BE2C (cell line): ENCODE measurements around the gene PLCL2.

Experiments
- DNase-seq: peaks from one replicate; pipeline ENCODE4 v3.0.0-alpha.2; 2020
- H3K27me3 ChIP-seq: fragments of 250-450 bp; sonication (Bioruptor Pico); 2 replicates; pipeline ENCODE4 v1.5.1; 2020; ENCODE audit warnings: mild to moderate bottlenecking
- H3K36me3 ChIP-seq: fragments of 250-450 bp; sonication (Bioruptor Pico); 2 replicates; pipeline ENCODE4 v1.5.1; 2020; ENCODE audit warnings: mild to moderate bottlenecking
- H3K4me1 ChIP-seq: fragments of 250-450 bp; sonication (Bioruptor Pico); 2 replicates; pipeline ENCODE4 v1.5.1; 2020
- H3K4me3 ChIP-seq: 2 replicates; pipeline ENCODE4 v1.5.1; 2011; ENCODE audit warnings: low read depth, low read length
- H3K9me3 ChIP-seq: fragments of 250-450 bp; sonication (Bioruptor Pico); 2 replicates; pipeline ENCODE4 v1.5.1; 2020
- TF ChIP-seq, protein P1 (sequence below): IDR thresholded peaks from 2 replicates; pipeline ENCODE4 v1.5.1; 2012; ENCODE audit warnings: mild to moderate bottlenecking, low read depth, low read length

PLCL2 gene

DNA sequence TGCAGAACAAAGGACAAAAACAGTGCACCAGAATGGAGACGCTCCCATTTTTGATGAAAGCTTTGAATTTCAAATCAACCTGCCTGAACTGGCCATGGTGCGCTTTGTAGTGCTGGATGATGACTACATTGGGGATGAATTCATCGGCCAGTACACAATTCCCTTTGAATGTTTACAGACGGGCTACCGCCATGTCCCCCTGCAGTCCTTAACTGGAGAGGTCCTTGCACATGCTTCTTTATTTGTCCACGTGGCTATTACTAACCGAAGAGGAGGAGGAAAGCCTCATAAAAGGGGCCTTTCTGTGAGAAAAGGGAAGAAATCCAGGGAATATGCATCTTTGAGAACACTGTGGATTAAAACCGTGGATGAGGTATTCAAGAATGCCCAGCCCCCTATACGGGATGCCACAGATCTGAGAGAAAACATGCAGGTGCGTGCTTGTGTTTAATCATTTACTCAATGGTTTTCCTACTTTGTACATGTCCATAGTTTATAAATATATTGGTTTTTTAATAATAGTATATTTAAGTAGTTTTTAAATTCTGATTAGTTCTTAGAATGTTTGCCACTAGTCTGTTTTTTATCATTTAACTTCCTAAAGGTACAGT, 127.1 kb downstream of the PLCL2 start:
- DNase-seq, result no peak
- no peaks in the 10 kb centered on the region for H3K27me3 ChIP-seq
- no peaks in the 10 kb centered on the region for H3K9me3 ChIP-seq
- no peaks in the 10 kb centered on the region for H3K4me1 ChIP-seq
- TF ChIP-seq, protein P1, sequence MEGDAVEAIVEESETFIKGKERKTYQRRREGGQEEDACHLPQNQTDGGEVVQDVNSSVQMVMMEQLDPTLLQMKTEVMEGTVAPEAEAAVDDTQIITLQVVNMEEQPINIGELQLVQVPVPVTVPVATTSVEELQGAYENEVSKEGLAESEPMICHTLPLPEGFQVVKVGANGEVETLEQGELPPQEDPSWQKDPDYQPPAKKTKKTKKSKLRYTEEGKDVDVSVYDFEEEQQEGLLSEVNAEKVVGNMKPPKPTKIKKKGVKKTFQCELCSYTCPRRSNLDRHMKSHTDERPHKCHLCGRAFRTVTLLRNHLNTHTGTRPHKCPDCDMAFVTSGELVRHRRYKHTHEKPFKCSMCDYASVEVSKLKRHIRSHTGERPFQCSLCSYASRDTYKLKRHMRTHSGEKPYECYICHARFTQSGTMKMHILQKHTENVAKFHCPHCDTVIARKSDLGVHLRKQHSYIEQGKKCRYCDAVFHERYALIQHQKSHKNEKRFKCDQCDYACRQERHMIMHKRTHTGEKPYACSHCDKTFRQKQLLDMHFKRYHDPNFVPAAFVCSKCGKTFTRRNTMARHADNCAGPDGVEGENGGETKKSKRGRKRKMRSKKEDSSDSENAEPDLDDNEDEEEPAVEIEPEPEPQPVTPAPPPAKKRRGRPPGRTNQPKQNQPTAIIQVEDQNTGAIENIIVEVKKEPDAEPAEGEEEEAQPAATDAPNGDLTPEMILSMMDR, result no peak
- no peak overlapping the region for H3K4me3 ChIP-seq
- no peaks in the 10 kb centered on the region for H3K36me3 ChIP-seq

DNA sequence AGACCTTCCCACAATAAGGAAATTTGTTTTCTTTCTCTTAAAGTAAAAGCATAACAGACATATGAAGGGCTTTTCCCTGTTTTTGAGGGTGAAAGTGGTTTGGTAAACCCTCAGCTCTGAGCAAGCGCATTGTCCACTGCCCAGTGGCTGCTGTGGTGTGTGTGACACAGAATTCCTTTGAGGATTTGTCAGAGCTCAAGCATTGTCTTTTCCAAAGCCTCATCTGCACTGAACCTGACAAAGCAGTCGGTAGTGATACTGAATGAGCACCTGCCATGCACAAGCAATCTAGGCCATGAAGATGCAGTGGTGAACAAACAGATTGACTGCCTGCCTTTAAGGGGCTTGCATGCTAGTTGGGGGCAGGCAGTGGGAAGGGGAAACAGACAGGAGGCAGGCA, 128.3 kb downstream of the PLCL2 start:
- no peaks in the 10 kb centered on the region for H3K36me3 ChIP-seq
- no peaks in the 10 kb centered on the region for H3K9me3 ChIP-seq
- H3K27me3 ChIP-seq, result no peaks in the 10 kb centered on the region
- H3K4me3 ChIP-seq, result no peak overlapping the region
- no peak for DNase-seq
- TF ChIP-seq, protein P1, result no peak
- H3K4me1 ChIP-seq, result no peaks in the 10 kb centered on the region

DNA sequence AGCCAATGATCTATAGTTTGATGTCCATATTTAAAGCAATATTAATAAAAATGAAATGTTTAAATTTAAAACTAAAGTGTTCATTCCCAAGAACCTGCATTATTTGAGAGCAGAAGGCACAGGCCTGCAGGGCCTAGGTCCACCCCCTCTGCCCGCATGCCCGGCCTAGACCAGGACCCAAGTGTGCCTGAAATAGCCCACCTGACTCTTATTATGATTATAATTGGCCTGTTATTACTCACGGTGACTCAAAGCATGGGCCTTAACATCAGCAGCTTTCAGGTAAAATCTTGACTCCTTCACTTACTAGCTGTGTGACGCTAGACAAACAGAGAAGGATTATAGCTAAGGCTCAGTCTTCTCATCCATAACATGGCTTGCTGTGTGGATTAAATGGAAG, 128.8 kb downstream of the PLCL2 start:
- no peaks in the 10 kb centered on the region for H3K4me1 ChIP-seq
- no peaks in the 10 kb centered on the region for H3K27me3 ChIP-seq
- H3K36me3 ChIP-seq, result no peaks in the 10 kb centered on the region
- H3K4me3 ChIP-seq, result no peak overlapping the region
- no peaks in the 10 kb centered on the region for H3K9me3 ChIP-seq
- TF ChIP-seq, protein P1, result no peak
- DNase-seq, result no peak

DNA sequence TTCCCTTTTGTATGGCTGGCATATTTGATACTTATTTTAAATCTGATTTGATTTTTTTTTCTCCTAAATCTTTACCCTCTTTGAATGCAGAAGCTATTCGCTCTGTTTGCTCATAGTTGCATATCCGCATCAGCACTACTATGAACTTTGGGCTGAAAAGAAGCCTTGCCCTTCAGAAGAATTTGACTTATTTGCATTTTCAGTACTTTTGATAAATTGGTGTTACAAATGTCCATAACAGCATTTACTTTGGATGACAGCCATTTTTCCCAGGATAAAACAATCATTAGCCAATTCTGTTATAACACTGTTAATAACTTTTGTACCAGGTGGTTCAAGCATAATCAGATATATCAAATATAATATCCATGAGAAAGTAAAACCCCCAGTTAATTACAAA, 129.5 kb downstream of the PLCL2 start:
- DNase-seq, result no peak
- H3K36me3 ChIP-seq, result no peaks in the 10 kb centered on the region
- TF ChIP-seq, protein P1, result no peak
- no peaks in the 10 kb centered on the region for H3K27me3 ChIP-seq
- H3K4me3 ChIP-seq, result no peak overlapping the region
- no peaks in the 10 kb centered on the region for H3K9me3 ChIP-seq
- no peaks in the 10 kb centered on the region for H3K4me1 ChIP-seq

GRCh38 chr3:17014709-17015108, 130.0 kb downstream of the PLCL2 start:
- no peaks in the 10 kb centered on the region for H3K27me3 ChIP-seq
- TF ChIP-seq, protein P1, result no peak

GRCh38 chr3:17021614-17022013, 136.9 kb downstream of the PLCL2 start:
- Histone ChIP-seq H3K4me3 (no peak overlapping the region), H3K9me3 (no peaks in the 10 kb centered on the region), H3K27me3 (no peaks in the 10 kb centered on the region), H3K36me3 (no peaks in the 10 kb centered on the region), H3K4me1 (no peaks in the 10 kb centered on the region)
- TF ChIP-seq, protein P1, result no peak
- DNase-seq, result no peak

More at GRCh38 chr3:17014709-17015108, 130.0 kb downstream of the PLCL2 start:
- H3K4me3 ChIP-seq, result no peak overlapping the region
- no peak for DNase-seq
- H3K9me3 ChIP-seq, result no peaks in the 10 kb centered on the region
- H3K4me1 ChIP-seq, result no peaks in the 10 kb centered on the region
- no peaks in the 10 kb centered on the region for H3K36me3 ChIP-seq
